ENCODE results near the gene SYT7. TPM values are rescaled to one million over a fixed set of nuclear protein-coding genes. Genes with fewer than 3 reads are reported as not detected.

The SYT7 gene
- total RNA-seq, 4 donors from 2014 or later: 2.1 to 10.0 (median 5.9) TPM

- intact Hi-C loops (cut with DNase I; ENCODE audit: low total_unique reads): no loop called here
- no peak overlapping the region for H3K4me3 ChIP-seq
- H3K9me3 ChIP-seq: no peaks in the 10 kb centered on the region
- TF ChIP-seq CTCF (IDR thresholded peaks at IDR 0.05) (no peak), POLR2A (IDR thresholded peaks at IDR 0.05) (no peak)
- H3K36me3 ChIP-seq: no peaks in the 10 kb centered on the region
- H3K27me3 ChIP-seq: no peaks in the 10 kb centered on the region
- no peak for DNase-seq
- no peaks in the 10 kb centered on the region for H3K4me1 ChIP-seq
- H3K27ac ChIP-seq: no peak overlapping the region
Measured at GRCh38 chr11:61502522-61502921, 78.4 kb downstream of the SYT7 start.

GRCh38 chr11:61499816-61500491, 80.9 kb downstream of the SYT7 start:
- no peaks in the 10 kb centered on the region for H3K27me3 ChIP-seq
- intact Hi-C loops (cut with DNase I; ENCODE audit: low total_unique reads): no loop called here
- no peak for DNase-seq
- H3K9me3 ChIP-seq: no peaks in the 10 kb centered on the region
- no peaks in the 10 kb centered on the region for H3K36me3 ChIP-seq
- no peak overlapping the region for H3K27ac ChIP-seq
- no peaks in the 10 kb centered on the region for H3K4me1 ChIP-seq
- no peak overlapping the region for H3K4me3 ChIP-seq
- no peak for TF ChIP-seq CTCF (IDR thresholded peaks at IDR 0.05)
- TF ChIP-seq POLR2A (IDR thresholded peaks at IDR 0.05): no peak

GRCh38 chr11:61498767-61499341, 82.0 kb downstream of the SYT7 start:
- no peaks in the 10 kb centered on the region for H3K9me3 ChIP-seq
- H3K4me3 ChIP-seq: no peak overlapping the region
- no peaks in the 10 kb centered on the region for H3K36me3 ChIP-seq
- H3K4me1 ChIP-seq: no peaks in the 10 kb centered on the region
- intact Hi-C loops (cut with DNase I; ENCODE audit: low total_unique reads): no loop called here
- TF ChIP-seq CTCF (IDR thresholded peaks at IDR 0.05) (no peak), POLR2A (IDR thresholded peaks at IDR 0.05) (no peak)
- DNase-seq: no peak
- no peaks in the 10 kb centered on the region for H3K27me3 ChIP-seq
- H3K27ac ChIP-seq: no peak overlapping the region

- intact Hi-C loops (cut with DNase I; ENCODE audit: low total_unique reads): no loop called here
- Histone ChIP-seq H3K27ac (no peak overlapping the region), H3K4me1 (no peaks in the 10 kb centered on the region), H3K9me3 (no peaks in the 10 kb centered on the region), H3K4me3 (no peak overlapping the region), H3K36me3 (no peaks in the 10 kb centered on the region), H3K27me3 (no peaks in the 10 kb centered on the region)
- DNase-seq: no peak
- no peak for TF ChIP-seq POLR2A (IDR thresholded peaks at IDR 0.05)
- TF ChIP-seq CTCF (IDR thresholded peaks at IDR 0.05): no peak
Measured at GRCh38 chr11:61497876-61498275, 83.0 kb downstream of the SYT7 start.

GRCh38 chr11:61497473-61497872, 83.4 kb downstream of the SYT7 start:
- Histone ChIP-seq H3K27ac (no peak overlapping the region), H3K9me3 (no peaks in the 10 kb centered on the region), H3K27me3 (no peaks in the 10 kb centered on the region), H3K4me3 (no peak overlapping the region), H3K4me1 (no peaks in the 10 kb centered on the region), H3K36me3 (no peaks in the 10 kb centered on the region)
- TF ChIP-seq POLR2A (IDR thresholded peaks at IDR 0.05): no peak
- no peak for TF ChIP-seq CTCF (IDR thresholded peaks at IDR 0.05)
- DNase-seq: no peak
- intact Hi-C loops (cut with DNase I; ENCODE audit: low total_unique reads): no loop called here
